A673 (cell line): ENCODE measurements around the gene ABITRAM. TPM values are rescaled to one million over a fixed set of nuclear protein-coding genes. Genes with fewer than 3 reads are reported as not detected.
"Not testable (repeated sequence)": the region's sequence is repeated elsewhere in the genome, so short reads cannot be mapped to it uniquely, and the experiment has no call there.

Experiments
- BruUV-seq: library from RNA; stranded (reverse); fragments of 400-500 nt; replicated peaks from 2 replicates; lab custom pipeline; 2021; lab: Mats Ljungman, UMichigan
- CTCF ChIA-PET: fragments of 300-600 bp; sonication (Branson Sonifier 250); formaldehyde crosslinking; loops from one replicate; lab custom pipeline; 2022; ENCODE audit warnings: antibody characterized with exemption; lab: Charles Lee
- POLR2A ChIA-PET: fragments of 300-600 bp; sonication (Branson Sonifier 250); formaldehyde crosslinking; loops from one replicate; lab custom pipeline; 2022; ENCODE audit warnings: antibody characterized with exemption; ENCODE audit not compliant: low non-redundant PET; lab: Charles Lee
- DNase-seq: peaks from one replicate; pipeline ENCODE4 v3.0.0-alpha.2; 2015; ENCODE audit warnings: low spot score
- H3K27ac ChIP-seq: fragments of 200-600 bp; sonication (generic); 2 replicates; pipeline ENCODE4 v1.5.1; 2016; ENCODE audit warnings: mixed run types, low read depth, mild to moderate bottlenecking, mixed read lengths, antibody characterized with exemption, low read length; ENCODE audit not compliant: poor library complexity, severe bottlenecking
- H3K27me3 ChIP-seq: fragments of 200-600 bp; sonication (generic); replicated peaks from 2 replicates; pipeline ENCODE4 v1.6.1; 2017; ENCODE audit warnings: mixed run types, low read depth, mild to moderate bottlenecking, mixed read lengths, antibody characterized with exemption, low read length; ENCODE audit not compliant: insufficient read depth, poor library complexity
- H3K36me3 ChIP-seq: fragments of 200-600 bp; sonication (generic); 2 replicates; pipeline ENCODE4 v1.6.1; 2016; ENCODE audit warnings: mixed run types, mild to moderate bottlenecking, mixed read lengths, antibody characterized with exemption, low read length; ENCODE audit not compliant: insufficient read depth, poor library complexity, severe bottlenecking
- H3K4me1 ChIP-seq: fragments of 200-600 bp; sonication (generic); 2 replicates; pipeline ENCODE4 v1.6.1; 2017; ENCODE audit warnings: mixed run types, mild to moderate bottlenecking, mixed read lengths, antibody characterized with exemption, low read length; ENCODE audit not compliant: insufficient read depth, poor library complexity, severe bottlenecking
- H3K4me3 ChIP-seq: fragments of 200-600 bp; sonication (generic); 2 replicates; pipeline ENCODE4 v1.5.1; 2016; ENCODE audit warnings: low read depth, mixed run types, mild to moderate bottlenecking, mixed read lengths, low read length; ENCODE audit not compliant: poor library complexity, severe bottlenecking
- H3K9me3 ChIP-seq: fragments of 200-600 bp; sonication (generic); 2 replicates; pipeline ENCODE4 v1.6.1; 2016; ENCODE audit warnings: mixed run types, low read depth, mild to moderate bottlenecking, mixed read lengths, antibody characterized with exemption, low read length; ENCODE audit not compliant: poor library complexity, severe bottlenecking
- EZH2 ChIP-seq: fragments of 200-600 bp; sonication (generic); IDR thresholded peaks from 2 replicates; pipeline ENCODE4 v1.6.1; 2017; ENCODE audit warnings: borderline replicate concordance, low read depth, mild to moderate bottlenecking, mixed read lengths, antibody characterized with exemption, low read length; ENCODE audit not compliant: poor library complexity, severe bottlenecking
- intact Hi-C: fragments of 100-400 bp; cut with micrococcal nuclease; formaldehyde crosslinking; loops from one replicate; pipeline ENCODE4 v1.10.0; 2022; ENCODE audit not compliant: unreplicated experiment
- total RNA-seq: library from RNA; stranded (reverse); gene quantifications from 2 replicates; pipeline ENCODE4 v1.2.3, GENCODE V29; 2021
- TF ChIP-seq, protein P1 (sequence below): fragments of 300-800, 200-600 bp; sonication (generic); conservative IDR thresholded peaks from 2 replicates; pipeline ENCODE4 v1.5.1; 2017; ENCODE audit warnings: low read depth, mild to moderate bottlenecking, antibody characterized with exemption, low read length, moderate library complexity, mixed read lengths

Gene ABITRAM
- total RNA-seq, 1 experiment from 2014 or later = 20.7 TPM

DNA sequence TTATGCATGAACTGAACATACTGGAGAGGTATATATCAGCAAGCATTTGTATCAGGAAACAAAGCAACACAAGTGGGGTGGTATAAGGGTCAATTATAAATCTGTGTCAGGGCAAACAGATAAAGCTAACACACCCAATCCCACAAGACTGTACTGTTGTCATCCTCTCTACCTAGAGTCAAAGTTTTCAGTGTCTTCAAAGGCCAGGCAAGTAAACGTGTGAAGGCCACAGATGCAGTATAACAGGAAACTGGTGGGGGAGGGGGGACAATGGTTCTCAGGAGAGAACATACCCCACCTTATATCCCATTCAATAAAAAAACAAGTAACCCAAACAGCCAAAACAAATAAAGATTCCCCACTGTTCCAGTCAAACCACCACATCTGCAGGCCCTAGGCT, 22.4 kb upstream of the ABITRAM start:
- ChIA-PET CTCF (interaction anchor here (0.6 kb wide), 1 partner anchor 42 kb away, joined by 4 read pairs; no protein-coding TSS in a partner anchor), POLR2A (no interaction called here)
- BruUV-seq = no TSS peak
- intact Hi-C loops = no loop called here
- DNase-seq = no peak
- no peak for TF ChIP-seq EZH2
- TF ChIP-seq, protein P1, sequence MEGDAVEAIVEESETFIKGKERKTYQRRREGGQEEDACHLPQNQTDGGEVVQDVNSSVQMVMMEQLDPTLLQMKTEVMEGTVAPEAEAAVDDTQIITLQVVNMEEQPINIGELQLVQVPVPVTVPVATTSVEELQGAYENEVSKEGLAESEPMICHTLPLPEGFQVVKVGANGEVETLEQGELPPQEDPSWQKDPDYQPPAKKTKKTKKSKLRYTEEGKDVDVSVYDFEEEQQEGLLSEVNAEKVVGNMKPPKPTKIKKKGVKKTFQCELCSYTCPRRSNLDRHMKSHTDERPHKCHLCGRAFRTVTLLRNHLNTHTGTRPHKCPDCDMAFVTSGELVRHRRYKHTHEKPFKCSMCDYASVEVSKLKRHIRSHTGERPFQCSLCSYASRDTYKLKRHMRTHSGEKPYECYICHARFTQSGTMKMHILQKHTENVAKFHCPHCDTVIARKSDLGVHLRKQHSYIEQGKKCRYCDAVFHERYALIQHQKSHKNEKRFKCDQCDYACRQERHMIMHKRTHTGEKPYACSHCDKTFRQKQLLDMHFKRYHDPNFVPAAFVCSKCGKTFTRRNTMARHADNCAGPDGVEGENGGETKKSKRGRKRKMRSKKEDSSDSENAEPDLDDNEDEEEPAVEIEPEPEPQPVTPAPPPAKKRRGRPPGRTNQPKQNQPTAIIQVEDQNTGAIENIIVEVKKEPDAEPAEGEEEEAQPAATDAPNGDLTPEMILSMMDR = no peak
- no peak overlapping the region for H3K4me3 ChIP-seq
- H3K4me1 ChIP-seq = no peaks in the 10 kb centered on the region
- H3K27ac ChIP-seq = no peak overlapping the region
- no peaks in the 10 kb centered on the region for H3K27me3 ChIP-seq
- H3K9me3 ChIP-seq = no peaks in the 10 kb centered on the region
- peaks cover 50% of the 10 kb centered on the region for H3K36me3 ChIP-seq

DNA sequence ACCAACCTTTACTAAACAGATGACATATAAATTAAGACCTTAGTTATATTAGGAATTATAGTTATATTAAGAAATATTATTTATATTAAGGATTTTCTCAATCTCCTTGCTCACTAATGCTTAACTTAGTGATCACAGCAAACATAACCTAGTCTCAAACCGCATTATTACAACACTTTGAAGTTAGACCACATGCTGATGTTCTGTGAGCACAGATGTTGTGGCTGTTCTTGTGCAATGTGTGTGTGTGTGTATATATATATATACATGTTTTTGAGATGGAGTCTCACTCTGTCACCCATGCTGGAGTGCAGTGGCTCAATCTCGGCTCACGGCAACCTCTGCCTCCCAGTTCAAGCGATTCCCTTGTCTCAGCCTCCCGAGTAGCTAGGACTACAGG, 20.8 kb upstream of the ABITRAM start:
- Histone ChIP-seq H3K9me3 (no peaks in the 10 kb centered on the region), H3K36me3 (peaks cover 47% of the 10 kb centered on the region), H3K4me1 (no peaks in the 10 kb centered on the region), H3K27ac (no peak overlapping the region), H3K4me3 (no peak overlapping the region), H3K27me3 (no peaks in the 10 kb centered on the region)
- intact Hi-C loops = no loop called here
- no peak for TF ChIP-seq EZH2
- BruUV-seq = no TSS peak
- ChIA-PET CTCF (no interaction called here), POLR2A (no interaction called here)
- no peak for DNase-seq

DNA sequence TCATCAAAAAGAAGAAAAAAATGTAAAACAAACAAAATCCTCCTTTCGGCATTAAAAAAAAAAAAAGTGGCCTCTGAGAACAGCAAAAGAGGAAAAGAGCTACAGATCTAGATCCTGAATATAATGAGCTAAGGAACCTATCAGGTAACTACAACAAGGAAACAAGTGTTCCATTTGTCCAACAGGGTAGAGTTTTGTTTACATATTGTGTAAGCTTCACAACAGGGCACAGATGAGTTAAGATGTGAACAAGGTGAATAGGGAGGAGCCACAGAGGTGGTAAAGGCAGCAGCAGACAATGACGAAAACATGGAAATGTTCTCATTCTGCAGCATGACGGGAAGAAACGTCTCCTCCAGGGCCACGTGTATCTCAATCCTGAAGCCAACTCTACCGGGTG, 14.7 kb upstream of the ABITRAM start:
- Histone ChIP-seq H3K4me3 (no peak overlapping the region), H3K4me1 (no peaks in the 10 kb centered on the region), H3K36me3 (peaks cover 52% of the 10 kb centered on the region), H3K9me3 (no peaks in the 10 kb centered on the region), H3K27ac (no peak overlapping the region), H3K27me3 (no peaks in the 10 kb centered on the region)
- BruUV-seq = no TSS peak
- no peak for TF ChIP-seq EZH2
- TF ChIP-seq, protein P1 = no peak
- ChIA-PET CTCF (no interaction called here), POLR2A (no interaction called here)
- DNase-seq = no peak
- intact Hi-C loops = no loop called here

DNA sequence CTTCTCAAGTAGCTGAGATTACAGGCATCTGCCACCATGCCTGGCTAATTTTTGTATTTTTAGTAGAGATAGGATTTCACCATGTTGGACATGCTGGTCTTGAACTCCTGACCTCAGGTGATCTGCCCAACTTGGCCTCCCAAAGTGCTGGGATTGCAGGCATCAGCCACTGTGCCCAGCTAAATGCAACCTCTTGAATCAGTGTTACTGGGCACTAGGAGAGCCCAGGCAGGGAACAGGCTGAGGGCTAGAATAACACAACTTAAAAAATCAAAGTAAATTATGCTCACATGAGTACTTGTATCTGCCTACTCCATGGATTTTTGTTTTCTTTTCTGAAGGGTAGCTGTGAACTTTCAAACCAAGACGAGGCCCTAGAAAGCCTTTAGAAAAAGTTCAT, 13.8 kb upstream of the ABITRAM start:
- H3K27me3 ChIP-seq, DNase-seq, H3K27ac ChIP-seq, H3K4me3 ChIP-seq, BruUV-seq, H3K9me3 ChIP-seq, H3K4me1 ChIP-seq, CTCF ChIA-PET, intact Hi-C loops: not testable (repeated sequence)
- POLR2A ChIA-PET = interaction anchor here (0.6 kb wide), 1 partner anchor 21 kb away, joined by 6 read pairs; no protein-coding TSS in a partner anchor
- peaks cover 56% of the 10 kb centered on the region for H3K36me3 ChIP-seq
